ENCODE data around the gene PRKN. TPM values are rescaled to one million over a fixed set of nuclear protein-coding genes. Genes with fewer than 3 reads are reported as not detected.

Gene PRKN
- total RNA-seq, 1 experiment from 2014 or later, result 0.46 TPM

DNA sequence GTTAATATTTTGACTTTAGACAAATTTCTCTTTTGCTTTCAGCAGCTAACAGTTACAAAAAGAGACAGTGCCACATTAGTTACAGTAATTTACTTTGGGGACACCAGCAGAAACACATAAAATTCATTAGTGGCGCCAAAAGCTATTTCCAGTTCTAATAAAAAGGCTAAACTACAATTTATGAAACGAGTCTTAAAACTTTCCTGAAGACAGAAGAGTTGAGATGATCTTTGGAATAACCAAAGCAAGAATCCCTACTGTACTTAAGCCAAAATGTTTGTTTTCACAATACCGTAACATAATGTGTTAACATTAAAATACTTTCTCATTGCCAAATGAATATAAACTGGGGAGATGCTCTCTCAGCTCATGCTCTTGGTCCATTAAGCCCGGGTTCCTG, 1103.5 kb downstream of the PRKN start:
- ATAC-seq, result no peak
- intact Hi-C loops (cut with micrococcal nuclease; ENCODE audit: unreplicated experiment) (no loop called here), in situ Hi-C loops (cut with HindIII; ENCODE audit: low pct_unique_long_range_greater_than_20kb, low sequenced_read_pairs) (no loop called here)
- no peak for DNase-seq (ENCODE audit: low read depth, low spot score)
- Histone ChIP-seq H3K27ac (ENCODE audit: low read length) (no peak overlapping the region), H3K27me3 (ENCODE audit: control insufficient read depth, insufficient read depth, low read length) (no peaks in the 10 kb centered on the region), H3K4me3 (ENCODE audit: low read depth in 2 of 2, low read length in 2 of 2) (no peak overlapping the region), H3K4me1 (ENCODE audit: control insufficient read depth, insufficient read depth, low read length) (no peaks in the 10 kb centered on the region), H3K36me3 (ENCODE audit: control insufficient read depth, insufficient read depth, low read length) (no peaks in the 10 kb centered on the region), H3K9me3 (ENCODE audit: control insufficient read depth, insufficient read depth, low read depth, low read length) (no peaks in the 10 kb centered on the region)
- TF ChIP-seq POLR2AphosphoS5 (IDR thresholded peaks at IDR 0.05; ENCODE audit: low read depth, low read length) (no peak), SIN3A (IDR thresholded peaks at IDR 0.05; ENCODE audit: borderline replicate concordance, insufficient read depth, low read depth, low read length) (no peak), TCF7L2 (IDR thresholded peaks at IDR 0.05; ENCODE audit: low read depth, low read length) (no peak)
- TF ChIP-seq, protein P1, sequence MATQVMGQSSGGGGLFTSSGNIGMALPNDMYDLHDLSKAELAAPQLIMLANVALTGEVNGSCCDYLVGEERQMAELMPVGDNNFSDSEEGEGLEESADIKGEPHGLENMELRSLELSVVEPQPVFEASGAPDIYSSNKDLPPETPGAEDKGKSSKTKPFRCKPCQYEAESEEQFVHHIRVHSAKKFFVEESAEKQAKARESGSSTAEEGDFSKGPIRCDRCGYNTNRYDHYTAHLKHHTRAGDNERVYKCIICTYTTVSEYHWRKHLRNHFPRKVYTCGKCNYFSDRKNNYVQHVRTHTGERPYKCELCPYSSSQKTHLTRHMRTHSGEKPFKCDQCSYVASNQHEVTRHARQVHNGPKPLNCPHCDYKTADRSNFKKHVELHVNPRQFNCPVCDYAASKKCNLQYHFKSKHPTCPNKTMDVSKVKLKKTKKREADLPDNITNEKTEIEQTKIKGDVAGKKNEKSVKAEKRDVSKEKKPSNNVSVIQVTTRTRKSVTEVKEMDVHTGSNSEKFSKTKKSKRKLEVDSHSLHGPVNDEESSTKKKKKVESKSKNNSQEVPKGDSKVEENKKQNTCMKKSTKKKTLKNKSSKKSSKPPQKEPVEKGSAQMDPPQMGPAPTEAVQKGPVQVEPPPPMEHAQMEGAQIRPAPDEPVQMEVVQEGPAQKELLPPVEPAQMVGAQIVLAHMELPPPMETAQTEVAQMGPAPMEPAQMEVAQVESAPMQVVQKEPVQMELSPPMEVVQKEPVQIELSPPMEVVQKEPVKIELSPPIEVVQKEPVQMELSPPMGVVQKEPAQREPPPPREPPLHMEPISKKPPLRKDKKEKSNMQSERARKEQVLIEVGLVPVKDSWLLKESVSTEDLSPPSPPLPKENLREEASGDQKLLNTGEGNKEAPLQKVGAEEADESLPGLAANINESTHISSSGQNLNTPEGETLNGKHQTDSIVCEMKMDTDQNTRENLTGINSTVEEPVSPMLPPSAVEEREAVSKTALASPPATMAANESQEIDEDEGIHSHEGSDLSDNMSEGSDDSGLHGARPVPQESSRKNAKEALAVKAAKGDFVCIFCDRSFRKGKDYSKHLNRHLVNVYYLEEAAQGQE (IDR thresholded peaks at IDR 0.05; ENCODE audit: insufficient read depth in 1 of 2, low read depth in 2 of 2, low read length in 1 of 2), result no peak
- TF ChIP-seq, protein P2, sequence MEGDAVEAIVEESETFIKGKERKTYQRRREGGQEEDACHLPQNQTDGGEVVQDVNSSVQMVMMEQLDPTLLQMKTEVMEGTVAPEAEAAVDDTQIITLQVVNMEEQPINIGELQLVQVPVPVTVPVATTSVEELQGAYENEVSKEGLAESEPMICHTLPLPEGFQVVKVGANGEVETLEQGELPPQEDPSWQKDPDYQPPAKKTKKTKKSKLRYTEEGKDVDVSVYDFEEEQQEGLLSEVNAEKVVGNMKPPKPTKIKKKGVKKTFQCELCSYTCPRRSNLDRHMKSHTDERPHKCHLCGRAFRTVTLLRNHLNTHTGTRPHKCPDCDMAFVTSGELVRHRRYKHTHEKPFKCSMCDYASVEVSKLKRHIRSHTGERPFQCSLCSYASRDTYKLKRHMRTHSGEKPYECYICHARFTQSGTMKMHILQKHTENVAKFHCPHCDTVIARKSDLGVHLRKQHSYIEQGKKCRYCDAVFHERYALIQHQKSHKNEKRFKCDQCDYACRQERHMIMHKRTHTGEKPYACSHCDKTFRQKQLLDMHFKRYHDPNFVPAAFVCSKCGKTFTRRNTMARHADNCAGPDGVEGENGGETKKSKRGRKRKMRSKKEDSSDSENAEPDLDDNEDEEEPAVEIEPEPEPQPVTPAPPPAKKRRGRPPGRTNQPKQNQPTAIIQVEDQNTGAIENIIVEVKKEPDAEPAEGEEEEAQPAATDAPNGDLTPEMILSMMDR (IDR thresholded peaks at IDR 0.05), result no peak
- ChIA-PET POLR2A (interaction anchor here (0.6 kb wide), 1 partner anchor 330 kb away, joined by 4 read pairs; no protein-coding TSS in a partner anchor), CTCF (no interaction called here)
- no TSS peak for BruUV-seq (replicated peaks)

DNA sequence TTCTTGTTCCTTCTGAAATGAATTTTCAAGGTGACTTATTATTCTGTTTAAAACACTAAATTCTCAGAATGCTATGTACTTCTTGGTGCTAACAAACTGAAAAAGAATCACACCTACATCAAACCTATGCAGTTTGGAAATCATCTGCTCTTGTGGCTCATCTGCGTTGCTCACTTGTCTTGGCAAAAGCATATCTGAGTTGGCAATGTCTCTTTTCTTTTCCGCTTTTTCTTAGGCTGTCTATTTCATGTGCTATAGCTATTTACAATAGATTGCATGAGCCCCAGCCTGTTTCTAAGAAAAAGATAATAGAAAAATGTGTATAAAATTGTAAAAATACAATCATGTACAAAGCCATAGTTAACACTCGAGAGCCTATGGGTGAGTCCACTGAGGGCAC, 1104.8 kb downstream of the PRKN start:
- Histone ChIP-seq H3K27ac (ENCODE audit: low read length) (no peak overlapping the region), H3K4me1 (ENCODE audit: control insufficient read depth, insufficient read depth, low read length) (no peaks in the 10 kb centered on the region), H3K36me3 (ENCODE audit: control insufficient read depth, insufficient read depth, low read length) (no peaks in the 10 kb centered on the region), H3K4me3 (ENCODE audit: low read depth in 2 of 2, low read length in 2 of 2) (no peak overlapping the region), H3K9me3 (ENCODE audit: control insufficient read depth, insufficient read depth, low read depth, low read length) (no peaks in the 10 kb centered on the region), H3K27me3 (ENCODE audit: control insufficient read depth, insufficient read depth, low read length) (no peaks in the 10 kb centered on the region)
- DNase-seq (ENCODE audit: low read depth, low spot score) (no peak), ATAC-seq (no peak)
- no TSS peak for BruUV-seq (replicated peaks)
- TF ChIP-seq, protein P2 (IDR thresholded peaks at IDR 0.05), result no peak
- TF ChIP-seq SIN3A (IDR thresholded peaks at IDR 0.05; ENCODE audit: borderline replicate concordance, insufficient read depth, low read depth, low read length) (no peak), TCF7L2 (IDR thresholded peaks at IDR 0.05; ENCODE audit: low read depth, low read length) (no peak), POLR2AphosphoS5 (IDR thresholded peaks at IDR 0.05; ENCODE audit: low read depth, low read length) (no peak)
- TF ChIP-seq, protein P1 (IDR thresholded peaks at IDR 0.05; ENCODE audit: insufficient read depth in 1 of 2, low read depth in 2 of 2, low read length in 1 of 2), result no peak
- in situ Hi-C loops (cut with HindIII; ENCODE audit: low pct_unique_long_range_greater_than_20kb, low sequenced_read_pairs) (no loop called here), intact Hi-C loops (cut with micrococcal nuclease; ENCODE audit: unreplicated experiment) (no loop called here)
- CTCF ChIA-PET, result interaction anchor here (0.6 kb wide), 1 partner anchor 10 kb away, joined by 4 read pairs; no protein-coding TSS in a partner anchor
- POLR2A ChIA-PET, result no interaction called here
